Smooth muscle cell (in vitro differentiated cells): ENCODE data around the gene KIRREL1. TPM values are rescaled to one million over a fixed set of nuclear protein-coding genes. Genes with fewer than 3 reads are reported as not detected.

Source experiments
- DNase-seq: peaks from one replicate; lab custom pipeline; 2025; ENCODE audit not compliant: unreplicated experiment; lab: John Stamatoyannopoulos, UW
- H2AFZ ChIP-seq: fragments of 200-600 bp; sonication (generic); 2 replicates; pipeline ENCODE4 v1.6.0; 2016; ENCODE audit warnings: antibody characterized with exemption, low read depth, mild to moderate bottlenecking
- H3F3A ChIP-seq: fragments of 200-600 bp; sonication (generic); 2 replicates; pipeline ENCODE4 v1.6.0; 2017; ENCODE audit warnings: antibody characterized with exemption, low read depth
- H3K27ac ChIP-seq: fragments of 200-600 bp; sonication (generic); 2 replicates; pipeline ENCODE4 v1.5.1; 2016; ENCODE audit warnings: low read depth, mild to moderate bottlenecking
- H3K27me3 ChIP-seq: fragments of 200-600 bp; sonication (generic); 2 replicates; pipeline ENCODE4 v1.6.1; 2016; ENCODE audit warnings: low read depth, mild to moderate bottlenecking
- H3K36me3 ChIP-seq: fragments of 200-600 bp; sonication (generic); 2 replicates; pipeline ENCODE4 v1.5.1; 2016; ENCODE audit warnings: low read depth
- H3K4me1 ChIP-seq: fragments of 200-600 bp; sonication (generic); 2 replicates; pipeline ENCODE4 v1.5.1; 2016; ENCODE audit warnings: low read depth
- H3K4me2 ChIP-seq: fragments of 200-600 bp; sonication (generic); 2 replicates; pipeline ENCODE4 v1.6.0; 2016; ENCODE audit warnings: mild to moderate bottlenecking
- H3K4me3 ChIP-seq: fragments of 200-600 bp; sonication (generic); 2 replicates; pipeline ENCODE4 v1.5.1; 2016; ENCODE audit warnings: mild to moderate bottlenecking
- H3K79me2 ChIP-seq: fragments of 200-600 bp; sonication (generic); 2 replicates; pipeline ENCODE4 v1.6.0; 2016; ENCODE audit warnings: low read depth, mild to moderate bottlenecking
- H3K9ac ChIP-seq: fragments of 200-600 bp; sonication (generic); 2 replicates; pipeline ENCODE4 v1.6.0; 2016; ENCODE audit warnings: low read depth
- H3K9me3 ChIP-seq: fragments of 200-600 bp; sonication (generic); replicated peaks from 2 replicates; pipeline ENCODE4 v1.5.1; 2016; ENCODE audit warnings: low read depth
- H4K20me1 ChIP-seq: fragments of 200-600 bp; sonication (generic); 2 replicates; pipeline ENCODE4 v1.6.0; 2016; ENCODE audit warnings: low read depth
- CTCF ChIP-seq: fragments of 200-600 bp; sonication (generic); IDR thresholded peaks from 2 replicates; pipeline ENCODE4 v1.5.1; 2017; ENCODE audit warnings: borderline replicate concordance, mild to moderate bottlenecking, antibody characterized with exemption; ENCODE audit not compliant: insufficient read depth, poor library complexity, severe bottlenecking
- WGBS: methylation state at CpG from one replicate; pipeline ENCODE4 v1.1.7; 2016; ENCODE audit warnings: low lambda C conversion rate; 5-methylcytosine and 5-hydroxymethylcytosine counted together
- polyA plus RNA-seq: library from polyadenylated mRNA; unstranded; fragments of >200 nt; fragmentation: Nextera tagmentation; extraction: Ambion mirVana; gene quantifications from 2 replicates; pipeline ENCODE4 v1.2.1, GENCODE V29; 2016
- total RNA-seq: library from RNA; depleted of rRNA; stranded (reverse); fragments of >200 nt; gene quantifications from 2 replicates; pipeline ENCODE4 v1.2.3, GENCODE V29; 2014

KIRREL1 gene
- total and polyA plus RNA-seq, 2 experiments from 2014 or later = 40.9 to 58.4 TPM

GRCh38 chr1:158071138-158071537 lies 77.7 kb downstream of the KIRREL1 start:
- Histone ChIP-seq H2AFZ (no peak overlapping the region), H3K4me3 (no peak overlapping the region), H3K4me2 (no peak overlapping the region), H4K20me1 (peaks cover 100% of the 10 kb centered on the region), H3F3A (peaks cover 7% of the 10 kb centered on the region), H3K36me3 (no peaks in the 10 kb centered on the region), H3K27me3 (no peaks in the 10 kb centered on the region), H3K79me2 (peaks cover 52% of the 10 kb centered on the region), H3K9me3 (no peaks in the 10 kb centered on the region), H3K27ac (peak overlapping the region; percentile 15), H3K9ac (no peak overlapping the region), H3K4me1 (peaks cover 43% of the 10 kb centered on the region)
- no peak for TF ChIP-seq CTCF
- DNase-seq = no peak
- 63% methylated on average over 14 of the region's 14 CpGs for WGBS

- no peak overlapping the region for H3K4me2 ChIP-seq
- no peaks in the 10 kb centered on the region for H3F3A ChIP-seq
- no peaks in the 10 kb centered on the region for H3K27me3 ChIP-seq
- peaks cover 41% of the 10 kb centered on the region for H3K79me2 ChIP-seq
- H3K9me3 ChIP-seq = no peaks in the 10 kb centered on the region
- peaks cover 97% of the 10 kb centered on the region for H4K20me1 ChIP-seq
- H3K9ac ChIP-seq = no peak overlapping the region
- H3K4me3 ChIP-seq = no peak overlapping the region
- H3K36me3 ChIP-seq = peaks cover 2% of the 10 kb centered on the region
- peaks cover 29% of the 10 kb centered on the region for H3K4me1 ChIP-seq
- H2AFZ ChIP-seq = no peak overlapping the region
- 92% methylated on average over 9 of the region's 9 CpGs for WGBS
- no peak overlapping the region for H3K27ac ChIP-seq
- no peak for DNase-seq
- no peak for TF ChIP-seq CTCF
Observed at GRCh38 chr1:158075078-158075477, 81.6 kb downstream of the KIRREL1 start.

- Histone ChIP-seq H2AFZ (no peak overlapping the region), H3K9me3 (no peaks in the 10 kb centered on the region), H3K27ac (no peak overlapping the region), H3K79me2 (peaks cover 29% of the 10 kb centered on the region), H3K4me3 (no peak overlapping the region), H3F3A (no peaks in the 10 kb centered on the region), H3K27me3 (no peaks in the 10 kb centered on the region), H4K20me1 (peaks cover 87% of the 10 kb centered on the region), H3K4me2 (no peak overlapping the region), H3K4me1 (peaks cover 17% of the 10 kb centered on the region), H3K9ac (no peak overlapping the region), H3K36me3 (peaks cover 5% of the 10 kb centered on the region)
- no peak for DNase-seq
- TF ChIP-seq CTCF = no peak
- WGBS = 94% methylated on average over 6 of the region's 6 CpGs
Observed at GRCh38 chr1:158076441-158076840, 83.0 kb downstream of the KIRREL1 start.
